RWPE1 (cell line): ENCODE measurements around the gene CREB3.

ENCODE experiments used
- CTCF ChIA-PET: fragments of 350-600 bp; sonication (Branson Sonifier 250); formaldehyde crosslinking; extraction: SDS; loops from one replicate; lab custom pipeline; 2021; lab: Yijun Ruan, JAX
- POLR2A ChIA-PET: fragments of 400-600 bp; formaldehyde crosslinking; extraction: SDS; loops from one replicate; lab custom pipeline; 2020; ENCODE audit warnings: antibody characterized with exemption; ENCODE audit not compliant: low non-redundant PET; lab: Yijun Ruan, JAX
- DNase-seq: peaks from one replicate; pipeline ENCODE4 v3.0.0; 2012; ENCODE audit warnings: low spot score
- H3K27ac ChIP-seq: fragments of 450-650 bp; 2 replicates; pipeline ENCODE4 v1.5.1; 2017
- CTCF ChIP-seq: fragments of 450-650 bp; conservative IDR thresholded peaks from 2 replicates; pipeline ENCODE4 v1.5.1; 2017; ENCODE audit warnings: low read depth, mild to moderate bottlenecking

Gene CREB3

GRCh38 chr9:35738924-35739323 is 6.5 kb downstream of the CREB3 start:
- peak overlapping the region; percentile 63 for H3K27ac ChIP-seq
- no peak for TF ChIP-seq CTCF
- CTCF ChIA-PET = interaction anchor here (1.1 kb wide), 1 partner anchor 22 kb away, joined by 3 read pairs; no protein-coding TSS in a partner anchor
- POLR2A ChIA-PET = no interaction called here
- no peak for DNase-seq

GRCh38 chr9:35740243-35740642 is 7.8 kb downstream of the CREB3 start:
- H3K27ac ChIP-seq = peak overlapping the region; percentile 63
- DNase-seq = no peak
- ChIA-PET POLR2A (no interaction called here), CTCF (no interaction called here)
- no peak for TF ChIP-seq CTCF

- ChIA-PET POLR2A (no interaction called here), CTCF (interaction anchor here (1.8 kb wide), 1 partner anchor 15 kb away, joined by 6 read pairs; no protein-coding TSS in a partner anchor)
- peak overlapping the region; percentile 5; the same call in 1 of the 2 replicates for H3K27ac ChIP-seq
- DNase-seq = no peak
- no peak for TF ChIP-seq CTCF
Measured at GRCh38 chr9:35741740-35742139, 9.3 kb downstream of the CREB3 start.

DNA sequence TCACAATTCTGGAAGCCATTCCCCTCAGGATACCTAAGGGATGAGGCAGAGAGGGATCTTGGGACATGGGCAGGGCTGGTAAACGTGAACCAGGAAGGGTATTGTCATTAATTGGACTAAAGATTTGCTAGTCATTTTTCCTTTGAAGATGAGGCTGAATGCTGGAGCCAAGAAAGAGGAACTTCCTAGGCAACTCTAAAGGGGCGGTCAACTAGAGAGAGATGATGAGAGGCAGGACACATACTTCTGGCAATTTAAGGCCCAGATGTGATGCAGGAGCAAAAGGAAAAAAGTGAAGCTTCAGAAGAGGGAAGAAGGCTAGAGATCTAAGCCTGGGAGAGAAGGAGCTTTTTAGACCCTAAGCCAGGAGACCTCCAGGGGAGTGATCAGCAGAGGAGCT is 11.0 kb downstream of the CREB3 start:
- no peak overlapping the region for H3K27ac ChIP-seq
- DNase-seq = no peak
- POLR2A ChIA-PET = no interaction called here
- TF ChIP-seq CTCF = no peak
- CTCF ChIA-PET = interaction anchor here (0.5 to 1.4 kb wide), 3 partner anchors 8 to 14 kb away, joined by 3 to 6 read pairs (median 4); no protein-coding TSS in a partner anchor

- no peak for DNase-seq
- POLR2A ChIA-PET = no interaction called here
- no peak overlapping the region for H3K27ac ChIP-seq
- CTCF ChIA-PET = interaction anchor here (0.5 to 1.6 kb wide), 6 partner anchors 8 to 821 kb away, joined by 3 to 7 read pairs (median 4); no protein-coding TSS in a partner anchor
- no peak for TF ChIP-seq CTCF
Measured at GRCh38 chr9:35743880-35744518, 11.5 kb downstream of the CREB3 start.

- no peak for DNase-seq
- ChIA-PET CTCF (interaction anchor here (0.6 to 1.6 kb wide), 3 partner anchors 9 to 294 kb away, joined by 3 to 7 read pairs (median 5); no protein-coding TSS in a partner anchor), POLR2A (no interaction called here)
Measured at GRCh38 chr9:35745569-35745968, 13.1 kb downstream of the CREB3 start.

More at GRCh38 chr9:35745569-35745968, 13.1 kb downstream of the CREB3 start:
- no peak for TF ChIP-seq CTCF
- H3K27ac ChIP-seq = no peak overlapping the region
